Measurements from ENCODE around the gene FRMD4A.

The FRMD4A gene

GRCh38 chr10:13632440-13632839 lies 698.3 kb downstream of the FRMD4A start:
- Histone ChIP-seq H3K27ac (ENCODE audit: low read length) (peak overlapping the region; percentile 86), H3K4me3 (ENCODE audit: low read depth in 1 of 2, low read length in 2 of 2) (no peak overlapping the region)

GRCh38 chr10:13631594-13631993 lies 699.1 kb downstream of the FRMD4A start:
- Histone ChIP-seq H3K27me3 (ENCODE audit: low read depth, low read length) (no peaks in the 10 kb centered on the region), H3K4me3 (ENCODE audit: low read depth in 1 of 2, low read length in 2 of 2) (no peak overlapping the region), H3K27ac (ENCODE audit: low read length) (no peak overlapping the region), H3K9me3 (ENCODE audit: control insufficient read depth in 1 of 2, low read length in 2 of 2) (no peaks in the 10 kb centered on the region), H3K4me1 (ENCODE audit: control insufficient read depth in 1 of 2, insufficient read depth in 2 of 2, low read length in 2 of 2) (peaks cover 9 to 27% of the 10 kb centered on the region in 2 donors), H3K36me3 (ENCODE audit: control insufficient read depth in 1 of 2, insufficient read depth in 2 of 2, low read length in 2 of 2) (peaks cover 5 to 8% of the 10 kb centered on the region in 2 donors)

More at GRCh38 chr10:13632440-13632839, 698.3 kb downstream of the FRMD4A start:
- no peaks in the 10 kb centered on the region for H3K9me3 ChIP-seq (ENCODE audit: control insufficient read depth in 1 of 2, low read length in 2 of 2)
- no peaks in the 10 kb centered on the region for H3K27me3 ChIP-seq (ENCODE audit: low read depth, low read length)
- peaks cover 9 to 27% of the 10 kb centered on the region in 2 donors for H3K4me1 ChIP-seq (ENCODE audit: control insufficient read depth in 1 of 2, insufficient read depth in 2 of 2, low read length in 2 of 2)
- peaks cover 5 to 8% of the 10 kb centered on the region in 2 donors for H3K36me3 ChIP-seq (ENCODE audit: control insufficient read depth in 1 of 2, insufficient read depth in 2 of 2, low read length in 2 of 2)

- no peaks in the 10 kb centered on the region for H3K27me3 ChIP-seq (ENCODE audit: low read depth, low read length)
- H3K4me3 ChIP-seq (ENCODE audit: low read depth in 1 of 2, low read length in 2 of 2) = no peak overlapping the region
- H3K36me3 ChIP-seq (ENCODE audit: control insufficient read depth in 1 of 2, insufficient read depth in 2 of 2, low read length in 2 of 2) = peaks cover 5 to 8% of the 10 kb centered on the region in 2 donors
- H3K27ac ChIP-seq (ENCODE audit: low read length) = no peak overlapping the region
- no peaks in the 10 kb centered on the region for H3K9me3 ChIP-seq (ENCODE audit: control insufficient read depth in 1 of 2, low read length in 2 of 2)
- H3K4me1 ChIP-seq (ENCODE audit: control insufficient read depth in 1 of 2, insufficient read depth in 2 of 2, low read length in 2 of 2) = peaks cover 9 to 27% of the 10 kb centered on the region in 2 donors
Observed at GRCh38 chr10:13630231-13630630, 700.5 kb downstream of the FRMD4A start.

GRCh38 chr10:13629116-13629515 lies 701.6 kb downstream of the FRMD4A start:
- Histone ChIP-seq H3K36me3 (ENCODE audit: control insufficient read depth in 1 of 2, insufficient read depth in 2 of 2, low read length in 2 of 2) (peaks cover 5 to 8% of the 10 kb centered on the region in 2 donors), H3K27ac (ENCODE audit: low read length) (no peak overlapping the region), H3K4me1 (ENCODE audit: control insufficient read depth in 1 of 2, insufficient read depth in 2 of 2, low read length in 2 of 2) (peaks cover 2 to 21% of the 10 kb centered on the region in 2 donors), H3K4me3 (ENCODE audit: low read depth in 1 of 2, low read length in 2 of 2) (no peak overlapping the region), H3K9me3 (ENCODE audit: control insufficient read depth in 1 of 2, low read length in 2 of 2) (no peaks in the 10 kb centered on the region), H3K27me3 (ENCODE audit: low read depth, low read length) (no peaks in the 10 kb centered on the region)

GRCh38 chr10:13628661-13629060 lies 702.1 kb downstream of the FRMD4A start:
- Histone ChIP-seq H3K4me3 (ENCODE audit: low read depth in 1 of 2, low read length in 2 of 2) (no peak overlapping the region), H3K9me3 (ENCODE audit: control insufficient read depth in 1 of 2, low read length in 2 of 2) (no peaks in the 10 kb centered on the region), H3K36me3 (ENCODE audit: control insufficient read depth in 1 of 2, insufficient read depth in 2 of 2, low read length in 2 of 2) (peaks cover 5 to 8% of the 10 kb centered on the region in 2 donors), H3K4me1 (ENCODE audit: control insufficient read depth in 1 of 2, insufficient read depth in 2 of 2, low read length in 2 of 2) (peaks cover 0 to 19% of the 10 kb centered on the region in 2 donors), H3K27me3 (ENCODE audit: low read depth, low read length) (no peaks in the 10 kb centered on the region), H3K27ac (ENCODE audit: low read length) (no peak overlapping the region)

- H3K9me3 ChIP-seq (ENCODE audit: control insufficient read depth in 1 of 2, low read length in 2 of 2) = no peaks in the 10 kb centered on the region
- H3K27me3 ChIP-seq (ENCODE audit: low read depth, low read length) = no peaks in the 10 kb centered on the region
- H3K36me3 ChIP-seq (ENCODE audit: control insufficient read depth in 1 of 2, insufficient read depth in 2 of 2, low read length in 2 of 2) = peaks cover 4 to 5% of the 10 kb centered on the region in 2 donors
- no peak overlapping the region for H3K4me3 ChIP-seq (ENCODE audit: low read depth in 1 of 2, low read length in 2 of 2)
- no peak overlapping the region for H3K27ac ChIP-seq (ENCODE audit: low read length)
- peaks cover 0 to 10% of the 10 kb centered on the region in 2 donors for H3K4me1 ChIP-seq (ENCODE audit: control insufficient read depth in 1 of 2, insufficient read depth in 2 of 2, low read length in 2 of 2)
Observed at GRCh38 chr10:13627459-13628310, 703.0 kb downstream of the FRMD4A start.

- Histone ChIP-seq H3K4me1 (ENCODE audit: control insufficient read depth in 1 of 2, insufficient read depth in 2 of 2, low read length in 2 of 2) (no peaks in the 10 kb centered on the region), H3K4me3 (ENCODE audit: low read depth in 1 of 2, low read length in 2 of 2) (no peak overlapping the region), H3K27ac (ENCODE audit: low read length) (no peak overlapping the region), H3K36me3 (ENCODE audit: control insufficient read depth in 1 of 2, insufficient read depth in 2 of 2, low read length in 2 of 2) (peaks cover 0 to 5% of the 10 kb centered on the region in 2 donors), H3K27me3 (ENCODE audit: low read depth, low read length) (no peaks in the 10 kb centered on the region), H3K9me3 (ENCODE audit: control insufficient read depth in 1 of 2, low read length in 2 of 2) (no peaks in the 10 kb centered on the region)
Observed at GRCh38 chr10:13624630-13625029, 706.1 kb downstream of the FRMD4A start.

GRCh38 chr10:13621931-13622330 lies 708.8 kb downstream of the FRMD4A start:
- H3K27me3 ChIP-seq (ENCODE audit: low read depth, low read length) = no peaks in the 10 kb centered on the region
- H3K36me3 ChIP-seq (ENCODE audit: control insufficient read depth in 1 of 2, insufficient read depth in 2 of 2, low read length in 2 of 2) = peaks cover 15 to 18% of the 10 kb centered on the region in 2 donors
- no peak overlapping the region for H3K4me3 ChIP-seq (ENCODE audit: low read depth in 1 of 2, low read length in 2 of 2)
- H3K4me1 ChIP-seq (ENCODE audit: control insufficient read depth in 1 of 2, insufficient read depth in 2 of 2, low read length in 2 of 2) = no peaks in the 10 kb centered on the region
- H3K27ac ChIP-seq (ENCODE audit: low read length) = no peak overlapping the region
- H3K9me3 ChIP-seq (ENCODE audit: control insufficient read depth in 1 of 2, low read length in 2 of 2) = no peaks in the 10 kb centered on the region

GRCh38 chr10:13617116-13617515 lies 713.6 kb downstream of the FRMD4A start:
- no peaks in the 10 kb centered on the region for H3K27me3 ChIP-seq (ENCODE audit: low read depth, low read length)
- no peak overlapping the region for H3K4me3 ChIP-seq (ENCODE audit: low read depth in 1 of 2, low read length in 2 of 2)
- peaks cover 0 to 26% of the 10 kb centered on the region in 2 donors for H3K4me1 ChIP-seq (ENCODE audit: control insufficient read depth in 1 of 2, insufficient read depth in 2 of 2, low read length in 2 of 2)
- H3K9me3 ChIP-seq (ENCODE audit: control insufficient read depth in 1 of 2, low read length in 2 of 2) = no peaks in the 10 kb centered on the region
- peaks cover 28 to 29% of the 10 kb centered on the region in 2 donors for H3K36me3 ChIP-seq (ENCODE audit: control insufficient read depth in 1 of 2, insufficient read depth in 2 of 2, low read length in 2 of 2)
- H3K27ac ChIP-seq (ENCODE audit: low read length) = no peak overlapping the region

GRCh38 chr10:13615650-13616300 lies 714.9 kb downstream of the FRMD4A start:
- Histone ChIP-seq H3K36me3 (ENCODE audit: control insufficient read depth in 1 of 2, insufficient read depth in 2 of 2, low read length in 2 of 2) (peaks cover 28 to 32% of the 10 kb centered on the region in 2 donors), H3K4me3 (ENCODE audit: low read depth in 1 of 2, low read length in 2 of 2) (no peak overlapping the region), H3K4me1 (ENCODE audit: control insufficient read depth in 1 of 2, insufficient read depth in 2 of 2, low read length in 2 of 2) (peaks cover 0 to 26% of the 10 kb centered on the region in 2 donors), H3K27ac (ENCODE audit: low read length) (no peak overlapping the region), H3K27me3 (ENCODE audit: low read depth, low read length) (no peaks in the 10 kb centered on the region), H3K9me3 (ENCODE audit: control insufficient read depth in 1 of 2, low read length in 2 of 2) (no peaks in the 10 kb centered on the region)

- Histone ChIP-seq H3K27me3 (ENCODE audit: low read depth, low read length) (no peaks in the 10 kb centered on the region), H3K27ac (ENCODE audit: low read length) (peak overlapping the region; percentile 4), H3K4me3 (ENCODE audit: low read depth in 1 of 2, low read length in 2 of 2) (no peak overlapping the region), H3K4me1 (ENCODE audit: control insufficient read depth in 1 of 2, insufficient read depth in 2 of 2, low read length in 2 of 2) (peaks cover 0 to 26% of the 10 kb centered on the region in 2 donors), H3K9me3 (ENCODE audit: control insufficient read depth in 1 of 2, low read length in 2 of 2) (no peaks in the 10 kb centered on the region), H3K36me3 (ENCODE audit: control insufficient read depth in 1 of 2, insufficient read depth in 2 of 2, low read length in 2 of 2) (peaks cover 38 to 42% of the 10 kb centered on the region in 2 donors)
Observed at GRCh38 chr10:13614530-13615332, 716.0 kb downstream of the FRMD4A start.
